NCI-H1105 treated with DMSO at 0.1 percent for 48 hours (cell line): ENCODE data around the gene BCAS3.
"Not testable (repeated sequence)": the region's sequence is repeated elsewhere in the genome, so short reads cannot be mapped to it uniquely, and the experiment has no call there.

Experiments
- DNase-seq: peaks from one replicate; lab custom pipeline; 2025; lab: John Stamatoyannopoulos, UW

Gene BCAS3

DNA sequence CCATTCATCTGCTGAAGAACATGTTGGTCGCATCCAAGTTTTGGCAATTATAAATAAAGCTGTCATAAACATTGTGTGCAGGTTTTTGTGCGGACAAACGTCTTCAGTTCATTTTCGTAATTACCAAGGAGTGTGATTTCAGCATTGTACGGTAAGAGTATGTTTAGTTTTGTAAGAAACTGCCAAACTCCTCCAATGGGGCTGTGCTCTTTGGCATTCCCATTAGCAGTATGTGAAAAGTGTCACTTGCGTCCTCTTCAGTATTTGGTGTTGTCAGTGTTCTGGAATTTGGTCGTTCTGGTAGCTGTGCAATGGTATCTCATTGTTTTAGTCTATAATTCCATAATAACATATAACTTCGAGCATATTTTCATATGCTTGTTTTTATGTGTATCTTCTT, 120.9 kb downstream of the BCAS3 start:
- DNase-seq, result no peak

DNA sequence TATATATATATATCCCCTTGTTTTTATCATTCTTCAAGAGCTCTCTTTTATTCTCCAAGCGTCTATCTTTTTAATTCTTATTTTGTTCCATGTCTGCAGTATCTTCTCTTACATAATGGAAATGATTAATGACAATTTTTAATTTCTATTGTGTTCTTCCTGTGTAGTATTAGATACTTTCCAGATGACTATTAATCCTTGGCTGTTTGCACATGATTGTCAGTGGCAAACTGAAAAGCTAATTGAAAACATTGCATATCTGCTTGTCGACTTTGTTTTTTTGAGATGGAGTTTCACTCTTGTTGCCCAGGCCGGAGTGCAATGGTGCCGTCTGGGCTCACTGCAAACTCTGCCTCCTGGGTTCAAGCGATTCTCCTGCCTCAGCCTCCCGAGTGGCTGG, 124.7 kb downstream of the BCAS3 start:
- DNase-seq, result no peak

GRCh38 chr17:60803059-60803458, 125.4 kb downstream of the BCAS3 start:
- no peak for DNase-seq

DNA sequence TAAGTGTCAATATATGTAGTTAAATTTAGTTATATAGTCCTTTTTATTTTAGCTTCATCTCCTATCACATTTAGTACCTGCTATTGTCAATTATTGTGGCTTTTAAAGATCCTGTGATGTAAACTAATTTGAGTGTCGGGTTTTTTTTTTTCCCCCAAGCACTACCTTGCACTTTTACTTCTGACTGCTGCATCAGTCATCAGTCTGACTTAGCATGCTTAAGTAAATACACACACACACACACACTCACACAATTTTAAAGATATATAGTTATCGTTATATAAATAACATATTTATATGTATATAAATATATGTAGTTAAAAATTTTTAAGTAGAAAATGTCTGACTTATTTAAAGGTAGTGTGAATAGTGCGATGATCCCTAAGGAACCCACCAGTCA, 127.2 kb downstream of the BCAS3 start:
- no peak for DNase-seq

DNA sequence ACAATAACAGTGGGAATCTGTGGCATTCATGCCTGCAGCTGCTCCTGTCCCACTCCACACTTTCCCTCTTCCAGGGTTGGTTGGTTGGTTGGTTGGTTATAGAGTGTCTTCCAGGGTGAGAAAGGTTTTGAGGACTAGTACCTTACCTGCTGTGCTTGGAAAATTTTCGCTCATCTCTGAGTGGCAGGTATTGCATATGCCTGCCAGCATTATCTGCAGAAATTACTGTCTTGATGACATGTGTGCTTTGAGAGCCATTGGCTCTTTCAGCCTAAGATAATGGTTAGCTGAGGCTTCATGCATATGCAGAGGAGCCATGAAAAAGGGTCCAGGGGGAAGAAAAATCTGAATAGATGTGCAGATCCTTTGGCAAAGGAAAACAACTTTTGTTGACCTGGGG, 131.8 kb downstream of the BCAS3 start:
- DNase-seq, result no peak

- DNase-seq, result not testable (repeated sequence)
These were observed 137.3 kb downstream of the BCAS3 start for GRCh38 chr17:60814941-60815340.

DNA sequence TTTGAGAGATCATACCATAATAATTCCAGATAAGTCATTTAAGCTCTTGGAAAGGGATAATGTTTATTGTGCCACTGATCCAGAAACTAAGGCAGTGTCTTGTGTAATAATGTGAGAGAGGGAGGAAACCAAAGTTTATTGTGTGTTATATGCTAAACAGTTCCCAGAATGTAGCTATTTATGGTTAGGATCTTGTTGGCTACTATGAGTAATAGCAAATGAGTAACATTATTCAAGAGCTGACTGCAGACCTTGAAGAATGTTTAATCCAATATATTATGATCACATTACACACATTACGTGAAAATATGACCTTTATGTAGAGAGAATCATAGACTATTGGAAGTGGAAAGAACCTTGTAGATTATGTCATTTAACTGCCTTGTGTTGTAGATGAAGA, 139.5 kb downstream of the BCAS3 start:
- no peak for DNase-seq

- DNase-seq, result no peak
These were observed 141.9 kb downstream of the BCAS3 start for GRCh38 chr17:60819447-60820130.

- no peak for DNase-seq
These were observed 145.9 kb downstream of the BCAS3 start for GRCh38 chr17:60823515-60823914.

- DNase-seq, result no peak
These were observed 147.7 kb downstream of the BCAS3 start for GRCh38 chr17:60825351-60825750.

DNA sequence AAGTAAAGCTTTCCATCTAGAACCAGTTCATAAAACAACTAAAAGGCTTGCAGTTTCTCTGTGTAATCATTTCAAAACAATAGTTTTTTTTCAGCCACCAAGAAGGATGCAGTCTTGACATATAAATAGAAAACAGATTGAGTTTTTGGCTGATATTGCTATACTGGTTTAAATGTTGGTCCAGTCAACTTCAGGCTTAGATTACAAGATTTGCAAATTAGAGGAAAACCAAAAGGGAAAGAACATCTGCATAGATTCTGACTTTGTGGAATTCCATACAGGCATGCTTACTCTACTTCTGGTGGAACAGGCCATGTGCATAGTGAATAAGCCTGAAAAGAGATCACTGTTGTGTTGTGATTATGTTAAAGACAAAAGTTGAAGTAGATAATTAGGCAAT, 150.3 kb downstream of the BCAS3 start:
- no peak for DNase-seq

- DNase-seq, result peak; percentile 24
These were observed 154.5 kb downstream of the BCAS3 start for GRCh38 chr17:60832151-60832585.

GRCh38 chr17:60832631-60833030, 155.0 kb downstream of the BCAS3 start:
- DNase-seq, result no peak

DNA sequence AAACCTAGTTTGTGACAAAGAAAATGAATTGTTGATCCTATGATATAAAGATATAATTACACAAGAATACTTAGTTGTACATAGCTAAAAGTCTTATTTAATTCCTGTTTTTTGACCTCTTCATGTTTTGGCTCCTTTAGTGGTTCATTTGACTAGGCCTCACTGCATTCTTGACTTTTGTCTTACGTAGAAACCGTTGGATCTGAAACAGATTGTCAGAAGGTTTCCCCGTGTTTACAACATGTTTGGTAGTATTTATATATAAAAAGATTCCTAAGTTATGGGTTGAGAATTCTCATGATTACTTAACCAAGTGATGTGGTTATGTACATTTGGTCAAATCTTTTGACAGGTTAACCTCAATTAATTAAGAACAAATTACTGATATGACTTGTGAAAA, 162.8 kb downstream of the BCAS3 start:
- no peak for DNase-seq

DNA sequence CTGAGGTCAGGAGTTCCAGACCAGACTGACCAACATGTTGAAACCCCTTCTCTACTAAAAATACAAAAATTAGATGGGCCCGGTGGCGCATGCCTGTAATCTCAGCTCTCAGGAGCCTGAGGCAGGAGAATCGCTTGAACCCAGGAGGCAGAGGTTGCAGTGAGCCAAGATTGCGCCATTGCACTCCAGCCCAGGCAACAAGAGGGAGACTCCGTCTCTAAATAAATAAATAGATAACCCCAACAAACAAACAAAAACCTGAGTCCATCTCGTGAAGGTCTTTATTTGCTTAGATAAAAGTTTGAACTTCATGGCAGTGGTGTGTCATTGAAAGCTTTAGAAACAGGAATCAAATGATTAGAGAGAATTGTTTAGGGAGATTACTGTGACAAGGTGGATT, 167.4 kb downstream of the BCAS3 start:
- DNase-seq, result no peak

DNA sequence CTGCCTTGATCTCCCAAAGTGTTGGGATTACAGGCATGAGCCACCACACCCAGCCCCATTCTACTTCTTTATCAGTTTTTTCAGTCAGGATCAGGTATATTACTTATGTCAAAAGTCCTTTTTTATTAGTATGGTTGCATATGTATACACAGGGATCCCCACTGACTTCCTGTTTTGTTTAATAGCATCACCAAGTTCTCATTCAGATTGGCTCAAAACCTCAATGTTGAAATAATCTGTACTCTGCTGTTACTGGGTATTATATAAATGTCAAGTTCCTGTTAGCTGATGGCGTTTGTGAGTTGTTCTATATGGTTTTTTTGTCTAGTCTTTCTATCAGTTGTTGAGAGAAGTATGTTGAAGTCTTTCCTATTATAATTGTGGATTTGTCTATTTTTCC, 168.5 kb downstream of the BCAS3 start:
- DNase-seq, result no peak

DNA sequence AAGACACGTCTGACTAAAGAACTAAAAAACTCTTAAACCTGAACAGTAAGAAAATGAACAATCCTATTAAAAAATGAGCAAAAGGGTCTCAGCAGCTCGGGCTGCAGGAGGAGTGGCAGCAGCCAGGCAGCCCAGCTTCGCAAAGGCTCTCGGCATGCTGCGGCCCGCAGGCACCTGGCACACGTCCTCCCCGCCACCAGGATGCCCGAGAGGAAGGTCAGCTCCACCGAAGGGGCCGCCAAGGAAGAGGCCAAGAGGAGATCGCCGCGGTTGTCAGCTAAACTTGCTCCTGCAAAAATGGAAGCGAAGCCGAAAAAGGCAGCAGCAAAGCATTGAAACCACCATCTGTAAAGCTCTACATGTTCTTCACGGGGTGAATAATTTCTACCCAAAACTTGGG, 173.5 kb downstream of the BCAS3 start:
- DNase-seq, result no peak

GRCh38 chr17:60857556-60858080, 180.0 kb downstream of the BCAS3 start:
- no peak for DNase-seq

DNA sequence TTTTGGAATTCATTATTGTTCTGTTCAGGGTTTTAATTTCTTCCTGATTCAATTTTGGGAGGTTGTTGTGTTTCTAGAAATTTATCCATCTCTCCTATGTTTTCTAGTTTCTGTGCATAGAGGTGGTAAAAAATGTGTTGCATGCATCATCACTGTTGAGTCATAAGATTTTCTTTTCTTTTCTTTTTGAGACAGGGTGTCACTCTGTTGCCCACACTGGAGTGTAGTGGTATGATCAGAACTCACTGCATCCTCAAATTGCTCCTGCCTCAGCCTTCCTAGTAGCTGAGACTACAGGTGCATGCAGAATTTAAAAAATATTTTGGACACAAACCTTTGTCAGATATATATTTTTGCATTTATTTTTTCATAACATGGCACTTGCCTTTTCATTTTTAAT, 184.8 kb downstream of the BCAS3 start:
- no peak for DNase-seq

DNA sequence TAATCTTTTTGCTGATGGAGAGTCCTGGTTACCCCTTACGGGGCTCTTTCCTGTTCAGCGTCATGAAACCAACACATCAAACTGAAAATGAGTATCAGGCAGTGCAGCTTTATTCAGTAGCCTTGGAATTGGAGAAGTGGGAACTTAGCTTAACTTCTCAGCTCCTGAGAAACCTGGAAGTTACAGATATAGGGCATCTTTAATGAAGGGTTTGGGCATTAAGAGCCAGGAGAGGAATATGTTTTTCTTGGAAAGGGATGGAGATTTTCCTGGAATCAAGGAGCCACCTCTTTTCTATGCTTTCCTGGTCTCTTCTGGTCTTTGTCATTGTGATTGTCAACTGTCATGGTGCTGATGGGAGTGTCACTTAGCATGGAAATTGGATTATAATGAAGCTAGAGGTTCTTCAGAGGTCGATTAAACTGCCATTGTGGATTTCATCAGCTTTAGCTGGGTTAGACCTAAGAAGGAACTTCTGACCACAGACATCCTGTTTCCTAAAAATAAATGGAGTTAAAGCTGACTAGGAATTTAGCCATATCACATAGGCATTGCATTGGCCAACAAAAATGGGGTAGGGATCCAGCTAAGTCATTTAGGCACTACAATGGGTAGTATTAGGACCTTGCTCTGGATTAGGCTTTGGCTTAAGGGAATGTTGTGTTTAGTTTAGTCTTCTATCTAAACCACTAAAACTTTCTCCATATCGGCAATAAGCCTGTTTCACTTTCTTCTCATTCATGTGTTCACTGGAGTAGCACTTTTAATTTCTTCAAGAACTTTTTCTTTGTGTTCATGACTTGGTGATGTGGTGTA, 186.4 kb downstream of the BCAS3 start:
- no peak for DNase-seq

DNA sequence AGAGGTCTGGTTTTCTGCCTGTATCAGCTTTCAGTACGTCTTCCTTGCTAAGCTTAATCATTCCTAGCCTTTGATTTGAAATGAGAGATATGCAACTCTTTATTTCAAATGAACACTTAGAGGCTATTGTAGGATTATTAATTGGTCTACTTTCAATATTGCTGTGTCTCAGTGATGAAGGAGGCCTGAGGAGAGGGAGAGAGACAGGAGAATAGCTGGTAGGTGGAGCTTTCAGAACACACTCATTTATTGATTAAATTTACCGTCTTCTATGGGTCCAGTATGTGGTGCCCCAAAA, 187.0 kb downstream of the BCAS3 start:
- no peak for DNase-seq

- no peak for DNase-seq
These were observed 197.1 kb downstream of the BCAS3 start for GRCh38 chr17:60874772-60875171.

GRCh38 chr17:60886731-60887613, 209.3 kb downstream of the BCAS3 start:
- DNase-seq, result peak; percentile 45
